Measurements from ENCODE around the gene TEKT3. TPM values are rescaled to one million over a fixed set of nuclear protein-coding genes. Genes with fewer than 3 reads are reported as not detected.

TEKT3 gene
- total and polyA plus RNA-seq, 9 of the 15 experiments (the other 6 are each of a cell fraction or from before 2014, with no cell fraction given) = not detected

GRCh38 chr17:15274017-15274416 lies 67.4 kb downstream of the TEKT3 start:
- H3K4me3 ChIP-seq = no peak overlapping the region
- H3K27ac ChIP-seq (ENCODE audit: extremely low read depth, low read depth, low read length) = no peak overlapping the region
- peaks cover 0 to 7% of the 10 kb centered on the region in 2 experiments; a peak in 3 of 5 replicates for H3K4me1 ChIP-seq (replicated peaks in 1 of 2; ENCODE audit: control insufficient read depth in 2 of 2, insufficient read depth in 2 of 2, low read length in 2 of 2)
- DNase-seq (ENCODE audit: extremely low read depth in 1 of 4, low spot score in 3 of 4) (no peak), FAIRE-seq (no peak), ATAC-seq (no peak)
- no peak overlapping the region for H3K9ac ChIP-seq (ENCODE audit: insufficient read depth in 1 of 2, low read depth in 2 of 2, low read length in 2 of 2)
- H3K79me2 ChIP-seq (ENCODE audit: control insufficient read depth, insufficient read depth, low read length) = no peaks in the 10 kb centered on the region
- CTCF ChIA-PET (ENCODE audit: low intra/inter-chr PET ratio) = no interaction called here
- no peak overlapping the region for H2AFZ ChIP-seq (ENCODE audit: low read depth, low read length)
- no peaks in the 10 kb centered on the region for H4K20me1 ChIP-seq (replicated peaks; ENCODE audit: control insufficient read depth, insufficient read depth, low read length)
- POLR2A ChIA-PET = no interaction called here
- no peaks in the 10 kb centered on the region for H3K36me3 ChIP-seq (ENCODE audit: control insufficient read depth, insufficient read depth, low read length)
- in situ Hi-C loops (cut with MboI) = loop anchor here (25.0 kb wide), 1 partner anchor 688 kb away; no protein-coding TSS in a partner anchor
- no peaks in the 10 kb centered on the region; a peak in 1 of 5 replicates for H3K27me3 ChIP-seq (ENCODE audit: control insufficient read depth in 2 of 2, insufficient read depth in 2 of 2, low read length in 2 of 2)
- intact Hi-C loops (cut with micrococcal nuclease) = no loop called here
- TF ChIP-seq KDM1A (IDR thresholded peaks at IDR 0.05) (no peak), ZNF584 (CRISPR knock-in tag; IDR thresholded peaks at IDR 0.05; ENCODE audit: low read depth) (no peak), MCM3 (IDR thresholded peaks at IDR 0.05) (no peak), SNAPC5 (CRISPR knock-in tag; IDR thresholded peaks at IDR 0.05) (no peak), PTTG1 (tag; IDR thresholded peaks at IDR 0.05; ENCODE audit: low read depth) (no peak), CHAMP1 (IDR thresholded peaks at IDR 0.05) (no peak), IRF2 (CRISPR knock-in tag; IDR thresholded peaks at IDR 0.05) (no peak), NCOR1 (IDR thresholded peaks at IDR 0.05) (no peak), SIN3B (IDR thresholded peaks at IDR 0.05; ENCODE audit: low read depth) (no peak), ZNF696 (CRISPR knock-in tag; conservative IDR thresholded peaks at IDR 0.05) (no peak), ZKSCAN8 (CRISPR knock-in tag; IDR thresholded peaks at IDR 0.05) (no peak), ZNF311 (CRISPR knock-in tag; IDR thresholded peaks at IDR 0.05) (no peak), ZNF282 (CRISPR knock-in tag; IDR thresholded peaks at IDR 0.05) (no peak), POLR2H (tag; IDR thresholded peaks at IDR 0.05; ENCODE audit: low read depth) (no peak), RUNX1 (IDR thresholded peaks at IDR 0.05; ENCODE audit: low read depth) (no peak), OTX1 (CRISPR knock-in tag; IDR thresholded peaks at IDR 0.05) (no peak), IFI16 (CRISPR knock-in tag; IDR thresholded peaks at IDR 0.05) (no peak), TBL1XR1 (IDR thresholded peaks at IDR 0.05; ENCODE audit: low read length in 2 of 2) (no peak), E2F4 (CRISPR knock-in tag; IDR thresholded peaks at IDR 0.05; ENCODE audit: low read depth) (no peak), HNRNPH1 (optimal IDR thresholded peaks at IDR 0.05; ENCODE audit: low read depth, low read length) (no peak)
- H3K4me2 ChIP-seq (ENCODE audit: insufficient read depth, low read length) = no peak overlapping the region
- H3K9me1 ChIP-seq (ENCODE audit: control insufficient read depth, insufficient read depth, low read length) = no peaks in the 10 kb centered on the region
- H3K9me3 ChIP-seq (replicated peaks; ENCODE audit: control insufficient read depth, insufficient read depth, low read depth, low read length) = no peaks in the 10 kb centered on the region
- WGBS (ENCODE audit: insufficient coverage, low coverage, missing lambda C conversion rate) = 18% methylated on average over 3 of the region's 3 CpGs
- no TSS peak for BruUV-seq (replicated peaks)

All from K562 (cell line).